A549 (cell line): ENCODE data around the gene IGF2BP3. TPM values are rescaled to one million over a fixed set of nuclear protein-coding genes. Genes with fewer than 3 reads are reported as not detected.

Experiments used
- ATAC-seq, 2 experiments: fragments of 200-7000 bp in 1 of 2; fragments of >200 bp in 1 of 2; cut with Nextera tagmentation in 1 of 2; cut with Tn5 transposase in 1 of 2; 3 replicates each; pipeline versions ENCODE4 v1.8.0 to v1.9.1; 2018 to 2020; ENCODE audit warnings: mild to moderate bottlenecking in 1 of 2, moderate library complexity in 1 of 2
- CTCF ChIA-PET: fragments of 300-600 bp; sonication (Branson Sonifier 250); formaldehyde crosslinking; extraction: SDS; loops from one replicate; lab custom pipeline; 2021; ENCODE audit warnings: antibody characterized with exemption, inconsistent platforms; lab: Yijun Ruan, JAX
- POLR2A ChIA-PET: fragments of 350-600 bp; formaldehyde crosslinking; extraction: SDS; loops from one replicate; lab custom pipeline; 2021; ENCODE audit warnings: antibody characterized with exemption, inconsistent platforms; lab: Yijun Ruan, JAX
- DNase-seq, 2 experiments: peaks; one replicate each; pipeline versions ENCODE4 v3.0.0 to v3.0.0-alpha.2; 2011 to 2016; ENCODE audit warnings: low read depth in 1 of 2, low spot score in 1 of 2
- FAIRE-seq: peaks from 2 replicates; lab custom pipeline; 2011; peaks lifted over from hg19 to GRCh38; lab: Jason Lieb, UNC
- H3K27ac ChIP-seq, 2 experiments: fragments of >200 bp; sonication (Bioruptor Twin); formaldehyde crosslinking; 3 replicates each; pipeline ENCODE4 v1.5.1; 2016 to 2017
- H3K4me1 ChIP-seq: fragments of >200 bp; sonication (Bioruptor Twin); formaldehyde crosslinking; 3 replicates; pipeline ENCODE4 v1.6.1; 2016
- H3K4me2 ChIP-seq: fragments of >200 bp; sonication (Bioruptor Twin); formaldehyde crosslinking; 3 replicates; pipeline ENCODE4 v1.6.1; 2016
- H3K4me3 ChIP-seq: fragments of >200 bp; sonication (Bioruptor Twin); formaldehyde crosslinking; 3 replicates; pipeline ENCODE4 v1.5.1; 2016
- H3K9me3 ChIP-seq: fragments of >200 bp; sonication (Bioruptor Twin); formaldehyde crosslinking; 3 replicates; pipeline ENCODE4 v1.6.1; 2016
- BHLHE40 ChIP-seq: IDR thresholded peaks from 2 replicates; pipeline ENCODE4 v1.6.1; 2012; ENCODE audit warnings: low read depth, low read length, inconsistent platforms
- CBX2 ChIP-seq: fragments of 200-600 bp; sonication (generic); IDR thresholded peaks from 2 replicates; pipeline ENCODE4 v1.6.1; 2016; ENCODE audit warnings: low read depth, mild to moderate bottlenecking, borderline replicate concordance
- CBX8 ChIP-seq: fragments of 200-600 bp; sonication (generic); IDR thresholded peaks from 2 replicates; pipeline ENCODE4 v1.6.1; 2016
- CHD4 ChIP-seq: fragments of 200-600 bp; sonication (generic); IDR thresholded peaks from 2 replicates; pipeline ENCODE4 v1.6.1; 2016; ENCODE audit warnings: antibody characterized with exemption, mild to moderate bottlenecking, borderline replicate concordance
- EP300 ChIP-seq, 2 experiments: fragments of >200 bp; sonication (Bioruptor Twin); formaldehyde crosslinking; IDR thresholded peaks; 2 replicates in 1 of 2; 3 replicates in 1 of 2; pipeline ENCODE4 v1.6.1; 2016 to 2017
- FOSB ChIP-seq: fragments of 250-450 bp; sonication (Bioruptor Pico); IDR thresholded peaks from 2 replicates; pipeline ENCODE4 v1.5.0; 2020; ENCODE audit warnings: mild to moderate bottlenecking, moderate library complexity
- FOSL2 ChIP-seq, 2 experiments: fragments of 450-650 bp in 1 of 2; fragments of >200 bp in 1 of 2; sonication (Bioruptor Twin) in 1 of 2; formaldehyde crosslinking; IDR thresholded peaks; 2 replicates each; pipeline versions ENCODE4 v1.5.0 to v1.6.1; 2016 to 2020; ENCODE audit warnings: mild to moderate bottlenecking in 1 of 2, moderate library complexity in 1 of 2
- GATA3 ChIP-seq: IDR thresholded peaks from 2 replicates; pipeline ENCODE4 v1.6.1; 2012; ENCODE audit warnings: borderline replicate concordance
- HDAC2 ChIP-seq: fragments of 200-600 bp; sonication (generic); IDR thresholded peaks from 2 replicates; pipeline ENCODE4 v1.6.1; 2016
- HES2 ChIP-seq: fragments of >200 bp; sonication (Bioruptor Twin); formaldehyde crosslinking; IDR thresholded peaks from 2 replicates; pipeline ENCODE4 v1.6.1; 2016
- HEYL ChIP-seq: fragments of 250-450 bp; sonication (Bioruptor Pico); IDR thresholded peaks from 2 replicates; pipeline ENCODE4 v1.8.0; 2021; ENCODE audit warnings: mild to moderate bottlenecking, moderate library complexity
- HOXB5 ChIP-seq: fragments of 250-450 bp; sonication (Bioruptor Pico); IDR thresholded peaks from 2 replicates; pipeline ENCODE4 v1.5.0; 2020; ENCODE audit warnings: mild to moderate bottlenecking, moderate library complexity
- JUN ChIP-seq, 2 experiments: fragments of >200 bp; sonication (Bioruptor Twin); formaldehyde crosslinking; IDR thresholded peaks; 2 replicates in 1 of 2; 3 replicates in 1 of 2; pipeline ENCODE4 v1.6.1; 2016 to 2017
- JUNB ChIP-seq: fragments of >200 bp; sonication (Bioruptor Twin); formaldehyde crosslinking; IDR thresholded peaks from 2 replicates; pipeline ENCODE4 v1.6.1; 2016
- KDM1A ChIP-seq: fragments of 200-600 bp; sonication (generic); IDR thresholded peaks from 2 replicates; pipeline ENCODE4 v1.6.1; 2016; ENCODE audit warnings: low read depth, mild to moderate bottlenecking
- MAFK ChIP-seq: fragments of 450-650 bp; IDR thresholded peaks from 2 replicates; pipeline ENCODE4 v1.6.1; 2014; ENCODE audit not compliant: partially characterized antibody
- MAX ChIP-seq: IDR thresholded peaks from 2 replicates; pipeline ENCODE4 v1.6.1; 2012
- MYC ChIP-seq: IDR thresholded peaks from 2 replicates; pipeline ENCODE4 v1.6.1; 2012; ENCODE audit warnings: mild to moderate bottlenecking, inconsistent platforms, low read length, improper control_type of control experiment, borderline replicate concordance
- NFE2L2 ChIP-seq: fragments of 150-350 bp; conservative IDR thresholded peaks from 2 replicates; pipeline ENCODE4 v1.6.1; 2014; ENCODE audit warnings: low read length
- NPAS2 ChIP-seq: fragments of 250-450 bp; sonication (Bioruptor Pico); IDR thresholded peaks from 2 replicates; pipeline ENCODE4 v1.8.0; 2022; ENCODE audit warnings: mild to moderate bottlenecking, moderate library complexity, borderline replicate concordance
- PBX3 ChIP-seq: IDR thresholded peaks from 2 replicates; pipeline ENCODE4 v1.6.1; 2012
- POLR2AphosphoS2 ChIP-seq: conservative IDR thresholded peaks from 2 replicates; pipeline ENCODE4 v1.6.1; 2012; ENCODE audit warnings: low read length, improper control_type of control experiment, inconsistent platforms
- REST ChIP-seq: fragments of 200-600 bp; sonication (generic); IDR thresholded peaks from 2 replicates; pipeline ENCODE4 v1.6.1; 2016; ENCODE audit warnings: antibody characterized with exemption, mild to moderate bottlenecking, moderate library complexity
- SMC3 ChIP-seq: fragments of >200 bp; sonication (Bioruptor Twin); formaldehyde crosslinking; IDR thresholded peaks from 3 replicates; pipeline ENCODE4 v1.6.1; 2018; ENCODE audit warnings: inconsistent platforms
- SREBF2 ChIP-seq: fragments of 450-650 bp; IDR thresholded peaks from 2 replicates; pipeline ENCODE4 v1.6.1; 2014; ENCODE audit warnings: mild to moderate bottlenecking, moderate library complexity
- TFCP2L1 ChIP-seq: fragments of 250-450 bp; sonication (Bioruptor Pico); IDR thresholded peaks from 2 replicates; pipeline ENCODE4 v1.5.0; 2021; ENCODE audit warnings: mild to moderate bottlenecking
- ZC3H11A ChIP-seq: fragments of 450-650 bp; IDR thresholded peaks from 2 replicates; pipeline ENCODE4 v1.6.1; 2014; ENCODE audit warnings: antibody characterized with exemption, mild to moderate bottlenecking
- ZFP36 ChIP-seq: fragments of 450-650 bp; IDR thresholded peaks from 2 replicates; pipeline ENCODE4 v1.6.1; 2014; ENCODE audit warnings: borderline replicate concordance; ENCODE audit not compliant: partially characterized antibody
- ZNF302 ChIP-seq: fragments of 250-450 bp; sonication (Bioruptor Pico); IDR thresholded peaks from 2 replicates; pipeline ENCODE4 v1.9.0; 2021; ENCODE audit warnings: inconsistent platforms, mild to moderate bottlenecking, moderate library complexity
- WGBS: methylation state at CpG from one replicate; pipeline ENCODE4 v1.1.6; 2017; ENCODE audit errors: missing lambda C conversion rate; 5-methylcytosine and 5-hydroxymethylcytosine counted together
- polyA plus RNA-seq, 4 experiments: library from polyadenylated mRNA; depleted of rRNA in 3 of 4; stranded (reverse); fragments of >200 nt; fragmentation: RNase III in 1 of 4; extraction: RNeasy Plus Mini Kit Qiagen cat#74134 plus additional on column Dnase treatment in 1 of 4; gene quantifications; 2 replicates in 3 of 4; 3 replicates in 1 of 4; pipeline ENCODE4 v1.2.3, GENCODE V29; 2011 to 2017
- TF ChIP-seq, protein P1 (sequence below): fragments of 150-350 bp; IDR thresholded peaks from 2 replicates; pipeline ENCODE4 v1.6.1; 2014; ENCODE audit warnings: low read depth, mild to moderate bottlenecking, low read length

The IGF2BP3 gene
- polyA plus RNA-seq, 2 of the 4 experiments (the other 2 are of a cell fraction) = 26.7 to 62.0 TPM

DNA sequence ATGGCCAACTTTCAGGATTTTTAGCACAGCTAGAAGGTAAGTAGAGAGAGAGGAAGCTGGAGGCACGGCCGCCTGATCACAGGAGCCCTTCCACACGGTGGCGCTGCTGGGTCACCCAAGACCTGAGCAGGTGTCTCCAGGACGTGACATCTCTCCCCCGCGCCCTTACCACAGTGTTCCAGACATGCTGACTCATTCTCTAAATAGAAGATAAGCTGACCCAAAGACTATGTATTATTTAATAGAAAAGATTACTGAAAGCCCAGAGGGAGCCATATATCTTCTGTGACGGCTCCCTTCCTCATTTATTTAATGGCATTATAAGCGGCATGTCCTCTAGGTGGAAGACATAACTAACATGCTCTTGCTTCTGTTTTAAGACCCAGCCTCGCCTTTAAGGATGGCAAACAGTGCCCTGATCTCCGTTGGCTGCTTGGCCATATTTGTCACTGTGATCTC lies 197.1 kb downstream of the IGF2BP3 start (continued):
- TF ChIP-seq MAFK (peak; percentile 96), JUN (IDR thresholded peaks at IDR 0.05) (0 out of 5 replicates have a peak, but pooled peaks have one; percentile 27 to 54), MAX (peak; percentile 55)

- CTCF ChIA-PET = interaction anchor here (0.6 to 7.1 kb wide), 40 partner anchors 9 to 440 kb away, joined by 3 to 108 read pairs (median 6); no protein-coding TSS in a partner anchor
- TF ChIP-seq FOSB (CRISPR knock-in tag) (no peak), JUNB (no peak), MAX (no peak), CHD4 (no peak), HES2 (no peak), GATA3 (no peak), HEYL (CRISPR knock-in tag) (no peak), CBX2 (no peak), SREBF2 (no peak), NFE2L2 (no peak), PBX3 (no peak), ZFP36 (no peak), BHLHE40 (no peak), FOSL2 (IDR thresholded peaks at IDR 0.05) (no peak), FOSL2 (CRISPR knock-in tag; IDR thresholded peaks at IDR 0.05) (no peak), ZNF302 (CRISPR knock-in tag) (no peak), REST (no peak), TFCP2L1 (CRISPR knock-in tag) (no peak), CBX8 (no peak), EP300 (IDR thresholded peaks at IDR 0.05) (no peak)
- TF ChIP-seq, all 56 proteins: peak for 0
- Histone ChIP-seq H3K27ac (peak overlapping the region; percentile 76; a peak in 5 of 6 replicates), H3K4me1 (peaks cover 19% of the 10 kb centered on the region), H3K4me2 (peak overlapping the region; percentile 63; the same call in 2 of the 3 replicates), H3K4me3 (no peak overlapping the region), H3K9me3 (no peaks in the 10 kb centered on the region)
- FAIRE-seq (no peak), ATAC-seq (no peak), DNase-seq (no peak)
- WGBS = 88% methylated on average over 2 of the region's 2 CpGs
- POLR2A ChIA-PET = interaction anchor here (1.4 kb wide), 1 partner anchor 196 kb away, joined by 4 read pairs; no protein-coding TSS in a partner anchor
These were observed 198.0 kb downstream of the IGF2BP3 start for GRCh38 chr7:23272275-23272674.

DNA sequence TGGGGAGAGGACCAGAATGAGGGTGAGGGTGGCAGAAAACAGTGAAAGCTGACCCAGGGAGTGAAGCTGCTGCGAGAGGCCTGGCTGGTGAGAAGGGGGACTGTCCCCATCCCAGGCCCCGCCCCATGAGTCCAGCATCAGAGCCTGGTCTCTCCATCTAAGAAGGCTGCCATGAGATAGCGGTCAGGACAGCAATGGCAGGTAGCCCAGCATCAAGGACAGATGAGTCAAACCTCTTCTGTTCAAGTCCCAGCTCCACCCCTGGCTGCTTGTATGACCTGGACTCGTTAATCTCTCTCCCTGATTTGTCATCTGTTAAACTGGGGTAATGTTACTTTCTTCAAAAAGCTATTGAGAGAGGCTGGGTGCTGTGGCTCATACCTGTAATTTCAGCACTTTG lies 201.5 kb downstream of the IGF2BP3 start:
- POLR2A ChIA-PET = no interaction called here
- 82% methylated on average over 4 of the region's 4 CpGs for WGBS
- no peak for TF ChIP-seq ZC3H11A
- no peak for TF ChIP-seq MYC
- TF ChIP-seq, protein P1, sequence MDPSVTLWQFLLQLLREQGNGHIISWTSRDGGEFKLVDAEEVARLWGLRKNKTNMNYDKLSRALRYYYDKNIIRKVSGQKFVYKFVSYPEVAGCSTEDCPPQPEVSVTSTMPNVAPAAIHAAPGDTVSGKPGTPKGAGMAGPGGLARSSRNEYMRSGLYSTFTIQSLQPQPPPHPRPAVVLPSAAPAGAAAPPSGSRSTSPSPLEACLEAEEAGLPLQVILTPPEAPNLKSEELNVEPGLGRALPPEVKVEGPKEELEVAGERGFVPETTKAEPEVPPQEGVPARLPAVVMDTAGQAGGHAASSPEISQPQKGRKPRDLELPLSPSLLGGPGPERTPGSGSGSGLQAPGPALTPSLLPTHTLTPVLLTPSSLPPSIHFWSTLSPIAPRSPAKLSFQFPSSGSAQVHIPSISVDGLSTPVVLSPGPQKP = no peak
- no peak for TF ChIP-seq NPAS2 (CRISPR knock-in tag)
- TF ChIP-seq FOSL2 (IDR thresholded peaks at IDR 0.05) = no peak
- no peak for TF ChIP-seq FOSL2 (CRISPR knock-in tag; IDR thresholded peaks at IDR 0.05)
- TF ChIP-seq HDAC2 = no peak
- no peak for TF ChIP-seq NFE2L2
- no peak for TF ChIP-seq HOXB5 (CRISPR knock-in tag)
- no peak for TF ChIP-seq SMC3
- TF ChIP-seq KDM1A = no peak
- no peak for TF ChIP-seq POLR2AphosphoS2
- TF ChIP-seq CHD4 = no peak
- TF ChIP-seq ZNF302 (CRISPR knock-in tag) = no peak

More for the DNA sequence above, 201.5 kb downstream of the IGF2BP3 start:
- no peak for ATAC-seq
- CTCF ChIA-PET = interaction anchor here (0.8 to 7.1 kb wide), 6 partner anchors 8 to 277 kb away, joined by 3 to 108 read pairs (median 4); no protein-coding TSS in a partner anchor
- DNase-seq = no peak
- Histone ChIP-seq H3K9me3 (no peaks in the 10 kb centered on the region), H3K27ac (no peak overlapping the region), H3K4me3 (no peak overlapping the region), H3K4me2 (no peak overlapping the region), H3K4me1 (peaks cover 11% of the 10 kb centered on the region)
- FAIRE-seq = no peak
